ENCODE results near the gene MAPRE3. TPM values are rescaled to one million over a fixed set of nuclear protein-coding genes. Genes with fewer than 3 reads are reported as not detected.

MAPRE3 gene
- total and polyA plus RNA-seq, 8 donors, result 4.7 to 56.8 (median 10.1) TPM

DNA sequence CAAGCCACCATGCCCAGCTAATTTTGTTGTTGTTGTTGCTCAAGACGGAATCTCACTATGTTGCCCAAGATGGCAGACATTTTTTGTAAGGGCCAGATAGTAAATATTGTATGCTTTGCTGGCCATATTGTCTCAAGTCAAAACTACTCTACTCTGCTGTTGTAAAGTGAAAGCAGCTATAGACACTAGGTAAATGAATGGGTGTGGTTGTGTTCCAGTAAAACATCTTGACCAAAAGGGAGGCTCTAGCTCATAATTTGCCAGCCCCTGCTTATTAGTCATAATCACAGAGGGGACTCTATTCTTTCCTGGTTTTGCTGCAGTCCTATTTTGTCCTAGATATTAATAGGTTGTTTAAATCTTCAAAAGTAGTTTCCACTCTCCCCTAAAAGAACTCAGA is 24.5 kb downstream of the MAPRE3 start:
- WGBS, 2 donors, result 86 to 88% methylated on average over 1 of the region's 1 CpG
- FAIRE-seq, result no peak
- TF ChIP-seq, protein P1, sequence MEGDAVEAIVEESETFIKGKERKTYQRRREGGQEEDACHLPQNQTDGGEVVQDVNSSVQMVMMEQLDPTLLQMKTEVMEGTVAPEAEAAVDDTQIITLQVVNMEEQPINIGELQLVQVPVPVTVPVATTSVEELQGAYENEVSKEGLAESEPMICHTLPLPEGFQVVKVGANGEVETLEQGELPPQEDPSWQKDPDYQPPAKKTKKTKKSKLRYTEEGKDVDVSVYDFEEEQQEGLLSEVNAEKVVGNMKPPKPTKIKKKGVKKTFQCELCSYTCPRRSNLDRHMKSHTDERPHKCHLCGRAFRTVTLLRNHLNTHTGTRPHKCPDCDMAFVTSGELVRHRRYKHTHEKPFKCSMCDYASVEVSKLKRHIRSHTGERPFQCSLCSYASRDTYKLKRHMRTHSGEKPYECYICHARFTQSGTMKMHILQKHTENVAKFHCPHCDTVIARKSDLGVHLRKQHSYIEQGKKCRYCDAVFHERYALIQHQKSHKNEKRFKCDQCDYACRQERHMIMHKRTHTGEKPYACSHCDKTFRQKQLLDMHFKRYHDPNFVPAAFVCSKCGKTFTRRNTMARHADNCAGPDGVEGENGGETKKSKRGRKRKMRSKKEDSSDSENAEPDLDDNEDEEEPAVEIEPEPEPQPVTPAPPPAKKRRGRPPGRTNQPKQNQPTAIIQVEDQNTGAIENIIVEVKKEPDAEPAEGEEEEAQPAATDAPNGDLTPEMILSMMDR (IDR thresholded peaks at IDR 0.05), result no peak

DNA sequence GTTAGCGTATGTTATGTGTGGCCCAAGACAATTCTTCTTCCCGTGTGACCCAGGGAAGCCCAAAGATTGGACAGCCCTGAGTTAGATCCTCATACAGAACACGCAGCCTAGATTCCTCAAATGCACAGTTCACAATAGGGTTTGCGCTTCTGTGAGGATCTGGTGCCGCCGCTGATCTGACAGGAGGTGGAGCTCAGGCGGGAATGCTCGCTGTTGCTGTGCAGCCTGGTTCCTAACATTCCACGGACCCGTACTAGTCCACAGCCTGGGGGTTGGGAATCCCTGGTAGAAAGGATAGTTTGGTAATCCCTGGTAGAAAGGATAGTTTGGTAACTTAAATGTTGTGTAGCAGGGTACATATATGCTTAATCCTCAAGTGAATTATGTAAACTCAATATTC is 27.0 kb downstream of the MAPRE3 start:
- TF ChIP-seq, protein P1 (IDR thresholded peaks at IDR 0.05), result no peak
- Histone ChIP-seq H3K4me1 (no peaks in the 10 kb centered on the region), H3K4me3 (no peak overlapping the region), H3K27ac (no peak overlapping the region), H3K9me3 (no peaks in the 10 kb centered on the region), H3K36me3 (no peaks in the 10 kb centered on the region), H3K27me3 (no peaks in the 10 kb centered on the region)
- ATAC-seq, result no peak
- FAIRE-seq, result no peak
- WGBS, 2 donors, result 85 to 89% methylated on average over 10 of the region's 10 CpGs
- no peak for DNase-seq
- intact Hi-C loops (cut with DNase I), result no loop called here

More for the DNA sequence above, 24.5 kb downstream of the MAPRE3 start:
- intact Hi-C loops (cut with DNase I), result no loop called here
- H3K36me3 ChIP-seq, result no peaks in the 10 kb centered on the region
- ATAC-seq, result no peak
- no peaks in the 10 kb centered on the region for H3K27me3 ChIP-seq
- H3K27ac ChIP-seq, result no peak overlapping the region
- H3K9me3 ChIP-seq, result no peaks in the 10 kb centered on the region
- DNase-seq, result no peak
- H3K4me1 ChIP-seq, result no peaks in the 10 kb centered on the region
- H3K4me3 ChIP-seq, result no peak overlapping the region

DNA sequence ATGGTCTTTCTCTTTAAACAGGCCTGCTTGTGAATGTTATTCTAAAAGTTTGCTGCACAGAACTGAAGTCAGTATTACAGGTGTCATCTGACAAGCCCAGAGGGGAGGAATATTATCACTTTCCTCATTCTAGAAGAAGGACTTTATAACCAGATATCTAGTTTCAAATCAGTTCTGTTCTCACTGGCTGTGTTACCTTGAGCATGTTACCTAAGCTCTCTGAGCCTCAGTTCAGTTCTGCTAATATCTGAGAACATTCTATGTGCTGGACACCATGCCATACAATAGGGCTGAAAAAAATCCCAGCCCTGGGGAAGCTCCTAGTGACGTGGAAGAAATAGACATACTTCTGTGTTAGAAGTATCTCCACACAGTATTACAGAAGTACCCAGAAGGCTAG is 27.9 kb downstream of the MAPRE3 start:
- ATAC-seq (no peak), FAIRE-seq (no peak), DNase-seq (no peak)
- Histone ChIP-seq H3K9me3 (no peaks in the 10 kb centered on the region), H3K36me3 (no peaks in the 10 kb centered on the region), H3K27ac (no peak overlapping the region), H3K4me1 (no peaks in the 10 kb centered on the region), H3K4me3 (no peak overlapping the region), H3K27me3 (no peaks in the 10 kb centered on the region)
- 88 to 98% methylated on average over 1 of the region's 1 CpG for WGBS, 2 donors
- TF ChIP-seq, protein P1 (IDR thresholded peaks at IDR 0.05), result no peak
- intact Hi-C loops (cut with DNase I), result no loop called here

DNA sequence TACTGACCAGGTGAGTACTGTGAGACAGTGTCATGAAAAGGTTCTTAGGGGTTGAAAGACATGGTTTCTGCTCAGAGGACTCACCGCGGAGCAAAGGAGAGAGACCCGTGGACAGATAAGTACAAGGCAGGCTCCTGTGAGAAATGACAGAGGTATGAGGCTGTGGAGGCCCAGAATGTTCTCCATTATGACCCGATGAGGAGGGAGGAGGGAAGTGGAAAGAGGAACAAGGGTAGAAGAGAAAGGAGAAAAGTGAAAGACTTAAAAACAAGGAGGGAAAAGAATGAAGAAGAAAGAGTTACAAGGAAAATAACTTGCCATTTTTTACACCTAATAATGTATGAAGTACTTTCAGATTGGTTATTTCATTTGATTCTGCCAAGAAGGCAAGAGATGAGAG is 29.8 kb downstream of the MAPRE3 start:
- no peak for ATAC-seq
- TF ChIP-seq, protein P1 (IDR thresholded peaks at IDR 0.05), result no peak
- H3K9me3 ChIP-seq, result no peaks in the 10 kb centered on the region
- 81 to 82% methylated on average over 4 of the region's 4 CpGs for WGBS, 2 donors
- intact Hi-C loops (cut with DNase I), result no loop called here
- H3K27me3 ChIP-seq, result no peaks in the 10 kb centered on the region
- no peak overlapping the region for H3K27ac ChIP-seq
- FAIRE-seq, result no peak
- H3K4me3 ChIP-seq, result no peak overlapping the region
- no peaks in the 10 kb centered on the region for H3K36me3 ChIP-seq
- no peaks in the 10 kb centered on the region for H3K4me1 ChIP-seq
- DNase-seq, result no peak

DNA sequence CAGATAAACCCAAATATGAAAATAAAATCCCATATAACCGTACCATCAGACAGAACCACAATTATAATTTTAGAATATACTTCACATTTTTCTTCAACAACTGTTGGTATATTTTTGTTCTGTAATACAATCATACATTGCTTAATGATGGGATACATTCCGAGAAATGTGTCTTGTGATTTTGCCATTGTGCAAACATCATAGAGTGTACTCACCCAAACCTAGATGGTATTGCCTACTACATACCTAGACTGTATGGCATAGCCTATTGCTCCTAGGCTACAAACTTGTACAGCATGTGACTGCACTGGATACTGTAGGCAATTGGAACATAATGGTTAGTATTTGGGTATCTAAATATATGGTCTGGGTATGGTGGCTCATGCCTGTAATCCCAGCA is 30.6 kb downstream of the MAPRE3 start:
- no peak for FAIRE-seq
- no peak for DNase-seq
- intact Hi-C loops (cut with DNase I), result no loop called here
- H3K4me3 ChIP-seq, result no peak overlapping the region
- no peaks in the 10 kb centered on the region for H3K9me3 ChIP-seq
- H3K4me1 ChIP-seq, result no peaks in the 10 kb centered on the region
- H3K36me3 ChIP-seq, result no peaks in the 10 kb centered on the region
- no peak for ATAC-seq
- no peak overlapping the region for H3K27ac ChIP-seq
- TF ChIP-seq, protein P1 (IDR thresholded peaks at IDR 0.05), result no peak
- H3K27me3 ChIP-seq, result no peaks in the 10 kb centered on the region
- 92 to 98% methylated on average over 2 of the region's 2 CpGs for WGBS, 2 donors
